Stimulated activated CD4-positive, alpha-beta T cell treated with anti-CD3 and anti-CD28 coated beads, Interleukin-1b, Interleukin-23, amount 100 ng/mL, for 4 hours (primary cell): Measurements from ENCODE around the gene KATNB1.

Source experiments
- DNase-seq, 2 donors: peaks; one replicate each; pipeline ENCODE4 v3.0.0-alpha.2; 2020; ENCODE audit warnings: low read depth in 2 of 2

The KATNB1 gene

DNA sequence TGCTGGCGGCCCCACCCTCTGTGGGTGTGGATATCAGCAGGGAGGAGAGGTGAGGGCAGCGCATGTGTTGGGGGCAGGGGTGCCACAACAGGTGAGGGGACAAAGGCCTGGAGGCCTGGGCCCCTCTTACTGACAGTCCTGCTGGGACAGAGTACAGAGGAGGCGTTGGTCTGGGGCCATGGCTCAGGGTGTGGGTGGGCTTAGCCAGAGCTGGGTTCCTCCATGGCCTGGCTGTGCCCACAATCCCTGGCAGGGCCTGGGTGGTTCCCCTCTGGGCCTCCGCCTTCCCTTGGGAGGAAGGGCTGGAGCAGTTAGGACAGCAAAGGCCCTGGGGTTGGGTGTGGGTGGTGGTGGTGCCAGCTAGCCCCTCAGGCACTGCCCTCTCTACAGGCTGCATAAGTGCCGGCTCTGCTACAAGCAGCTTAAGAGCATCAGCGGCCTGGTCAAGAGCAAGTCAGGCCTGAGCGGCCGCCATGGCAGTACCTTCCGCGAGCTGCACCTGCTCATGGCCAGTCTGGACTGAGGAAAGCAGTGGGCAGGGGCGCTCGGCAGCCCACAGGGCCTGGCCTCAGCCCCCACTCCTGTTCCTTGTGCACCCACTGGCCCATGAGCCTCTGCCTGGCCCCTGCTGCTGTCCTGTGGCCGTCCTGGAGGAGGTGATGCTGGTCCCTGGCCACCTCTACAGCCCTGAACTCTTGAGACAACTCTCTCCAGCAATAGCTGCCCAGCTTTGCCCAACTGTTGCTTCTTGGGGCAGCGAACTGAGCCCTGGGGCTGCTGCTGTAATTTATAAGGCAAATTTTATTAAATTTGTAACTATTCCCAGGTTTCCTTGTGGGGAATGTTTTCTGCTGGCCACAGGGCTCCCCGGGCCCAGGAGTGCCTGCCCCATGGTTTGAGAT lies 21.1 kb downstream of the KATNB1 start:
- DNase-seq = no peak

DNA sequence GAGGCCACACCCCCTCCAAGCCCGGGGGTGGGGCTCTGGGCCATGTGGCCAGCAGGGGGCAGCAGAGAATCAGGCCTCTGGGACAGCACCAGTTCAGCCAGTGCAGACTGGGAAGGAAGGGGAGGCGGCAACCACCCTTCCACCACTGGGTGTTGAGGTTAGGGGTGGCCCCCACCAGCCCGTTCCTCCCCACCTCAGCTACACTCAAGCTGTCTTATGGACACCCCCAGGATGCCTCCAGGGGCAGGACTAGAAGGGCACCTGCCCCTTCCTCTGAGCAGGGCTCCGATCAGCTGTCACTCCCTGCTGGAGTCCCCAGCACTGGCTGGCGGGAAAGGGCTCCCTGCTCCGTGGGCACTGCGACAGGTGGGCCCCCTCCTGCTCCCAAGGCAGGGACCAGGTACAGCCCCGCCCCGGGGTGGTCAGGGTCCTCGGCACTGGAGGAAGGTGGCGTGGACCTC lies 21.8 kb downstream of the KATNB1 start:
- peak; percentile 88 to 90 for DNase-seq

DNA sequence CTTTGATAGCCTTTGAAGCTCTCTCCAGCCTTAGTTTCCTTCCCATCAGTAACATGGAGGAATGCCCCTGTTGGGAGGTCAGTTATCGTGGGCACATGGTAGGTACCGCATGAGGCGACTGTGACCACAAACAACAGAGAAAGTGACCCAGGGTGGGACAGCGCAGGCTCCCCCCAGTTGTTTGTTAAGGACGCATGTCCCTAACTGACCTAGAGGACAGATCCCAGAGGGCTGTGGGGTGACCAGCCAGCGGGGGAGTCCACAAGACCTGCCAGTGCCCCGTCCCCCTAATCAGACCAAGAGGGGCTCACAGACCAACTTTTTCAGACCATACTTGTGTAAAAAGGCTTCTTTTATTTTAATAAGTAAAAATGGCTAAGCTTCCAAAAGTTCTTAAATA lies 22.3 kb downstream of the KATNB1 start:
- DNase-seq = no peak

DNA sequence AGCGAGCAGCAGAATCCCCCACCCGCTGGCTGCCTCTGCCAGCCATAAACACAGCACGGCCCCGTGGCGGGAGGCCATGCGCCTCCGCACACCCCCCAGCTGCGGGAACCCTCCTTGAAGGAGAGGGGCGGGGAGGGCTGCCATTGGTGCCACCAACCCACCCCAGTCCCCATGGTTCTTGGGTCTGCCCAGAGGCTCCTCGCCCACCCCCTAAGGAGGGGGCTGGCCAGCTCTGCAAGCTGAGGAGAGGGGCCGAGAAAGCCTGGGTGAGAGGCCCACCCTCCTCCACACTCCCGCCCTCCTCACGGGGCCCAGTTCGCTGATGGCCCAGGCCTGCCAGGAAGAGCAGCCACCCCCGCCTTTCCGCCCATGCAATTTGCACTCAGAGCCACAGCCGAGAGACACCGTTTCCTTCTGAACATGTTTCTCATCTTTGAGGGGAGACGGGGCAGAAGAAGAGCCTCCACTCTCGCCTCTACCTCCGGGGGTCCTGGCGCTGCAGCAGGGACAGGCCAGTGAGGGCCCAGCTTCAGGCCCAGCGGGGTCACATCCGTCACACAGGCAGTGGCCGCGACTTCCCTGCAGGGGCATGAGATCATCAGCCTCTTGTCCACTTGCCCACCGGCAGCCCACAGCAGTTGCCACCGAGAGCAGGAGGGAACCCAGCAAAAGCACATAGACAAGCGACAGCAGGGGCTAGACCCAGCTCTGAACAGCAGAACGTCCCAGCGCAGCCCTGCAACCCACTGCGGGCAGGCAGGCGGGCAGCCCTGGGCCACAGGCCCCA lies 23.0 kb downstream of the KATNB1 start:
- no peak for DNase-seq

DNA sequence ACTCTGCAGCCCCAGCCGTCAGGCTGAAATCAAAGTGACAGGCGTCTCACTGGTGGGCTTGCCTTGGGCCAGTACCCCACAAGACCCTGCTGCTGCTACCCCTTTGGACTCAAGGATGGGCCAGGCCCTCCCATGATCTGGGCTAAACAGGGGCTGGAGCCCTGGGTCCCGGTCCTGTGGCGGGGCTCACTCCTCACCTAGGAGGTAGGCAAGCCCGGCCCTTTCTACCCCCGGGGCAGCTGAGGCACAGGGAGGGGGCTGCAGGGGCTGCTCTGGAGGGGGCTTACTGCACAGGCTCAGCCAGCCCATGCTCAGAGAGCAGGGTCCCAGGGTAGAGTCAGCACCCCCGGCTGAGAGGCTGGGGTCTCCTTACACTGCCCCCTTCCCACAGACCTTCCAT lies 23.6 kb downstream of the KATNB1 start:
- no peak for DNase-seq

DNA sequence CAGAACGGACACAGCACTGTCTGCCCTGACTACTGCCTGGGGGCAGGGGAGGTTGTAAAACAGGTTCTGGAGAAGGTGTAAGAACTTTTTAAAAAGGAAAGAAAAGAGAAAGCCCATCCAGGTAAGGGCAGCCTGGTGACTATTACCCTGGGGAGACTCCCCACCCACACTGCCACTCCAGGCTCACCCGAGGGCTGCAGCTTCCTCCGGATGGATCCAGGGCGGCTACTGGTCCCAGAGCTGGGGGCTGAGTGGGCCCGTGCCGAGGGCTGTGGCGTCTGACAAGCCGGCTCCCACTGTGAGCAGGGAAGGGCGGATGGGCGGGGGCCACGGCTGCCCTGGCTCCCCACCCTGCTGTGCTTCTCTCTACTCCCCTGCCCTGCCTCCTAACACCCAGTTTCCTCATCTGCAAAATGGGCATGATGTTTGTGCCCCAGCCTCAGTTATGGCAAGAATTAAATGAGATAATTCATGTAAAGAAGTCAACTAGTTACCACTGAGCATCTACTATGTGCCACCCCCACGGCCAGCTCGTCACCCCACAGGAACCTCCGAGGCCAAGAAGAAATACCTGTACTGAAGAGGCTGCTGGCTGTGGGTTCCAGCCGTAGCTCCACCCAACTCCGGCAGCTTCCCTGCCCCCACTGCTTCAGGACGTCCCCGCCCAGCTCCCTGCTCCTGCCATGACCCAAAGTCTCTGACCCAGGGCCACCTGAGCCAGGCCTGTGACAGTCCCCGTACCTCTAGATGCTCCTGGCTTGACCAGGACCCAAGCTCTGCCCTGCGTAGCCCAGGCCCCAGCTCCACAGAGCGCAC lies 24.2 kb downstream of the KATNB1 start:
- no peak for DNase-seq

DNA sequence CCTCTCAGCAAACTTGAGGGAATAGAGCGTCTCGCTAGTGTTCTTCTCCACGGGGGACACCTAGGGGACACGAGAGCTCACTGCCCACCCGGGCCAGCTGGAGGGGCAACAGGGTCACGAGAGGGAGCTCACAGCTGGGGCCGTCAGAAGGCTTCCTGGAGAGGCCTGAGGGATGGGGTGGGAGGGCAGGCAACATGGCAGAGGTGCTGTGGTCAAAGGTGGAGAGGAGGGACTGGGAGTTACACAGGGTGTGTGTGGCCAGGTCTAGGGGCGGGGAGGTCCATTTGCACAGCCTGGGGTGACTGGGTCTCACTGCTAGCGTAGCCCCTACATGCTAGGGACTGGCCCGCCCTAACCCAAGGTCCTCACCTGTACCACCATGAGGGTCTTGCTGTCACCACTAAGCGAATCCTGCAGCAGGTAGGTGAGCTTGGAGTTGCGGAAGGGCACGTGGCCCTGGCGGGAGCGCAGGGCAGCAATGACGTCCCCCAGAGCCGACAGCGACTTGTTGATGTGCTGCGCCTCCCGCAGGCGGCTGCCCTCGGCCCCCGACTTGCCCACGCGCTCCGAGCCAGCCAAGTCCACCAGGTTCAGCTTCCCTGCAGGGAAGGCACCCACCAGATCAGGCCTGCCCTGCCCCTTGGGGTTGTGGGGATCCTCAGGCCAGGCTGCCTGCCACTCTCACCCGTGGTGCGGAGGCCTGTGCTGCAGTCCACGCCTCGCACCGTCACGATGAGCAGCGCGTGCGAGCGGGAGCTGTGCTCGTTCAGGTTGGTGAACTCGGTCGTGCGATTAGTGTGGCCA lies 25.0 kb downstream of the KATNB1 start:
- no peak for DNase-seq

DNA sequence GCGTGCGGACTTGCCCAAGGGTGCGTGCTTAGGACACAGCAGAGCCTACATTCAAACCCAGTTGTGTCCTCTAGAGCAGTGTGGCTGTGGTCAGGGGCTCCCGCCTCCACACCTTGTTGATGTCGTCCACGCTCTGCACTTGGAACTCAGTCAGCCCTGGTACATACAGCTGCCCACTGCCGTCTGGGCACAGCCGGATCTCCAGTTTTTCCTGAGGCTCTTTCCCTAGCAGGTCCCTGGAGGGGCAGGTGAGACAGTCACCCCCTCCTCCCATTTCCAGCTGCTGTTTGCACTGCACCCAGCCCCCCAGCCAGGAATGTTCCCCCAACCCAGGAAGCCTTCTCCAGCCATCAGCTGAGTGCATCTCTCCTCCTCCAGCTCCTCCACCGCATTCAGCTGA lies 25.7 kb downstream of the KATNB1 start:
- DNase-seq = no peak

DNA sequence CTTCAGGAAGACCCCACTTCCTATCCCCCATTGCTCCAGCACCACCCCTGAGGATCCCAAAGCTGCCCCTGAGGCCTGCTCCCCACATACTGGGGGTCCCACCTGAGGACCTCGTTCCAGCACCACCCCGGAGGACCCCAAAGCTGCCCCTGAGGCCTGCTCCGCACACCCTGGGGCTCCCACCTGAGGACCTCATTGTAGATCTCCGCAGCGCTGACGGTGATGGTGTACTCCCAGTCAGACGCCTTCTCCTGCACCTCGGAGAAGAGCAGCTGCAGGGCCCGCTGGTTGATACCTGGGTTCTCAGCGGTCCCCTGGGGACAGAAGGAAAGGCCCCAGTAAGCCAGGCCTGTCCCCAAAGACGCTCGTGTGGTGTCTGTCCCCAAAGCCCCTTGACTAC lies 26.4 kb downstream of the KATNB1 start:
- DNase-seq = no peak

DNA sequence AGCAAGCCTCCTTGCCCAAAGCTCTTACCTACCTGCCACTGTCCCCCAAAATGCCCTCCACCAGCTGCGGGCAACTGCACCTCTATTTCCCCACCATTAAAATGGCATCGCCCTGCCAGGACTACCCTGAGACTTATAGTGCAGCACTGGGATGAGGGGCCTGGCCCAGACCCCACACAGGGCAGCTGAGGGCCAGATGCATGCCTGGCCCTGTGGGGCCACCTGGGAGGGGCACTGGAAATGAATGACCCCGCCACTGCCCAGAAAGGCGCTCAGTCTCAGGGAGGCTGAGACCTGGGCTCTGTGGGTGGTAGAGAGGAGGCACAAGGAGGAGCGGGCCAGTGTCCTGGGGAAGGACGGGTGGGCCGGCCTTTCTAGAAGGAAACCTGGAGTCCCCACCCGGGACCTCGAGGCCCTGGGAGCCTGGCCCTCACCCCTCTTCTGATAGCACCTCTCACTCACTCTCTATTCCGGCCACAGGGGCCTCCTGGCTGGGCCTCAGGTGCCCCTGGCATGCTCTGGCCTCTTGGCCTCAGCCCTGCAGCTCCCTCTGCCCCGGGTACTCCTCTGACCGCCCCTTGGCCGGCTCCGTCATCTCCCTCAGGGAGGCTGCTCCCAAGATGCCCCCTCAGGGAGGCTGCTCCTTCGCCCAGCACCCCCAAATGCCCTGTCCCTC lies 26.9 kb downstream of the KATNB1 start:
- DNase-seq = no peak

DNA sequence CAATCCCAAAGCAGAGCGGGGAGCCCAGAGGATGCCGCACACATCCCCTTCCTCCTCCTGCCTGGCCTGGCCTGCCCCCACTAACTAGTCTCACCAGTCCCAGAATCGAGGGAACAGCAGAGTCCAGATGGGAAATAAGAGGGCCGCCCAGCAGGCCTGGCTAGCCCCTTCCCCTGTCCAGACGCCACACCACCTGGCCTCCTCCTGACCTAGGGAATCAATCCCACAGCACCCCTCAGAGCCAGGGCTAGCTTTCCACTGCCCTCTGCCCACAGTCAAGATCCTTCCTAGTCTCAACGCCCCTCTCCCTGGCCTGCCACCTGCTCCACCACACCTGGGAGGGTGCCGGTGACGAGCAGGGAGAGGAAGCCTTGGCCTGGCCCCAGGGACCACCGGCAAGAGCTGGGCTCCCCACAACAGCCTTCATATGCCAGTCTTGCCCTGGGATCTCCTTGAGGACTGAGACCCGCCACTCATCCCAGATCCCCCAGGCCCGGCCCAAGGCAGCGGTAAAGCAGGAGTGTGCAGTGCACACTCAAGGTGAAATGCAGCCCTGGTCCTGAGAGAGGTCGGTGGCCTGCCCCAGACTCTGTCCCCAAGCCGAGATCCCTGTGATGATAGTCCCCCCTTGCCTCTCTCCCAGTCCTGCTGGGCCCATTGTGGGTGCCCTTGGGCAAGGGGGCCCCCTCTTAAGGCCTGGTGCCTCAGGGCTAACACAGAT lies 27.9 kb downstream of the KATNB1 start:
- DNase-seq = no peak

DNA sequence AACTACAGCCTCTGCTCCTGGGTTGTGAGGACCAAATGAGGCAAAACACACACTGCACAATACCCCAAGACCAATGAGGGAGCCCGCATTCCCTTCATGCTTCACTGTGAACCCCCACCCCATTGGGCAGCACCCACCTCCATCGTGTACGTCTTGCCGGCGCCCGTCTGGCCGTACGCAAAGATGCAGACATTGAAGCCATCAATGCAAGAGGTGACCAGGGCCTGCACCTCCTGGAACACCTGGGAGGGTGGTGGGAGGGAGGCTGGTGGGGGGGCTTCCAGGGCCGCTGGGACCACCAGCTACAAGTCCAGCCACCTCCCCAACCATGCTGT lies 28.4 kb downstream of the KATNB1 start:
- no peak for DNase-seq

DNA sequence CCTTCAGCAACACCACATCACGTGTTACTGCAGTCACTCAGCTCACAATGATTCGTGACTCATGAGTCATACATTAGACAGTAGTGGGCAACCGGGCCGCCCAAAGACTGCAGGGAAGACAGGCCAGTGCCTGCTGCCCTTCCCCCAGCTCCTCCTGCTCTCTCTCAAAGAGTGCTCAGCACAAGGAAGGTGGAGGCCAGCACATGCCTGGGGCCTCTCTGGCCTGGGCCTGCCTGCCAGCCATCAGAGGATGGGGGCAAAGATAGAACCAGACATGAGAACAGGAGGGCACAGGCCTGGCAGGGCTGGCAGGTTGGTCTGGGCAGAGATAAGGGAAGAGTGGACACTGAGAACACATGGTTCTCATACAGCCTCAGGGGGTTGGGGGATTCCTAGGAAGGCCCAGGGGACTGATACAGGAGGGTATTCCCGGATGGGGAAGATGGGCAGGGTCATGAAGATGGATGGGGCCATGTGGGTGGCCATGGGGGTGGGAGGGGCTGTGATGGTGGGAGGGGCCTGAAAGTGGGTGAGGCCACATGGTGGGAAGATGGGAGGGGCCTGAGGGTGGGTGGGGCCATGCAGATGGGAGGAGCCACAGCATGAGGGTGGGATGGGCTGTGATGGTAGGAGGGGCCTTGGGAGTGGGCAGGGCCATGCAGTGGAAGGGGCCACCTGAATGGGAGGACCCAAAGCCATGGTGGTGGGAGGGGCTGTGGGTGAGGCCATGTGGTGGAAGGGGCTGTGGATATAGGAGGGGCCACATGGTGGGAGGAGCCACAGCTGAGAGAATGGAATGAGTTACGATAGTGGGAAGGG lies 29.0 kb downstream of the KATNB1 start:
- no peak for DNase-seq

DNA sequence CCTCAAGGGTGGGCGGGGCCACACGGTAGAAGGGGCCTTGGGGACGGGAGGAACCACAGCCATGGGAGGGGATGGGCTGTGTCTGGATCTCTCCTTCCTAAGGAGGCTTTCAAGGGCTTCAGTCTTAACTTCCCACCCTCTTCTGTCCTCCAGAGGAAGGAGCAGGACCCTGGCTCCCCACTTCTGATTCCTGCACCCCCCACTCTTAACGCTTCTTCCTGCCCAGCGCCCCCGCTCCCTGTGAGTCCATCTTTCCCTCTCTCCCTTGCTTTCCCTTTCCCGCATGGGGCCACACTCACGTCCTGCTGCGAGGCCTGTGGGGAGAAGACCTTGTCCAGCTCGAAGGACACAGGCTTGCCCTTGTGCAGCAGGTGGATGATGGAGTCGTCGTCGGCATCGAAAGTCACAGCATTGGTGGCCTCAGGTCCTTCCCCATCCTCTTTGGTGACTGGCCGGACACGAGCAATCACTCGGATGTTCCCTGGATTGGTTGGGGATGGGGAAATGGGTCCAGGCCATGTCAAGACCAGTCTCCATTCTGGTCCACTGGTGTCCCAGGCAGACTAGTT lies 29.7 kb downstream of the KATNB1 start:
- DNase-seq = no peak

DNA sequence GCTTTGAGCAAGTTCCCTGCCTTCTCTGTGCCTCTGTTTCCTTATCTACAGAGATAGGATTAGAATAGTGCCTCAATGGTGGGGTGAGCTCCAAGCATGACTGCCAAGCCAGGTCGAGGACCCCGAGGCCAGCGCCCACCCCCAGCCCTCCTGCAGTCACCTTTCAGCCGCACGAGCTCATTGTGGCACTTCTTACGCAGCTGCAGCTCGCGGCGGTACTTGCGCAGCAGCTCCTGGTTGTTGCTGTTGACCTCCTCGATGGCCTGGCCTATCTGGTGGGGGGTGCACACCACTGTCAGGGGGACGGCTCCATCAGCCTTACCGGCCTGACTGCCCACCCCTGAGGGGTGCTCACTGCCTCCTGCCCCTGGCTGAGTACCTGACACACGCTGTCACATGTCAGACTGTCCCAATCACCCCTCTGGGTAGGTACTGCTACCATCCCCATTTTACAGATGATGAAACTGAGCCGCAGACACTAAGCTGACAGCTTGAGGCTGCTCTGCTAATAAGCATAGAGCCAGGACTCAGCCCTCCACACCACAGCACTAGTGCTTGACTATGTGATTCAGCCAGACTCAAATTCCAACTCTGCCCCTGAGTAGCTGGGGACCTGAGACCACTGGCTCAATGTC lies 31.3 kb downstream of the KATNB1 start:
- no peak for DNase-seq

DNA sequence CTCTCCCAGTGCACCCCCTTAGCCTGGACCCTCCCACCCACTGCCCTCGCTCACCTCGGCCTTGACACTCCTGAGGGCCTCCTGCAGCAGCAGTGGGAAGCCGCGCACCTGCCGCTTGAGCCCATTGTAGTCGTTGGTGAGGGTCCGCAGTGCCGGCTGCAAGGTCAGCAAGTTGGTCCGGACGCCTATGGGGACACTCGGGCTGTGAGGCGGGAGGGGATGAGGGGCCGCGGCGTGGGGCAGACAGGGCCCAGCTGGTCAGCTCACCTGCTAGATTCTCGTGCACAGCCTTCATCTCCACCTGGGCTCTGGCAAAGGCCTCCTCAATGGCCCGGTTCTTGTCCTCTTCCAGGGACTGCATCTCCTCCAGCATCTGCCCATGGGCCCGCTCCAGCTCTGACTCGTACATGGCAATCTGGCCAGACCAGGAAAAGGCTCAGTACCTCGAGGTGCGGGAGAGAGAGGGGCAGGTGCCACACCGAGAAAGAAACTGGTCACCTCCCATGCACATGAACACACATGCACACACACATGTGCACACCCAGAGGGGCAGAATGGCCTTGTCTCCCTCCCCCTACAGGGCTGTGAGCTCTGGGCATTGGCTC lies 34.1 kb downstream of the KATNB1 start:
- no peak for DNase-seq

DNA sequence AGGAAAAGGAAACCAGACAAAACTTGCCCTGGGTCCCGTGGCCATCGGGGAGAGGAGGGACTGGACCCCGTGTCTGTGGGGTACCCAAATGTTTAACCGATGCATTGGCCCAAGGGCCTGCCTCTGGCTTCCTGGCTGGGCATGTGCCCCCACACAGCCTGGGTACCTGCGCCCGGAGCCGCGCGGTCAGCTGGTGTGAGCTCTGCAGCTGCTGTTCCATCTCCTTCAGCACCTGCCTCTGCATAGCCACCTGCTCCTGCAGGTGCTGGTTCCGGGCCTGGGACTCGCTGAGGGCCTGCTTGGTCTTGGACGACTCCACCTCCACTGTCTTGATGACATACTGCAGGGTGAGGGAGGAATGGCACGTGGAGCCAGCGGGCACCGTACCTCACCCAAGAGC lies 34.8 kb downstream of the KATNB1 start:
- no peak for DNase-seq
